OCI-LY3 (cell line): Measurements from ENCODE around the gene NKAIN4.

Experiments used
- EZH2phosphoT487 ChIP-seq: fragments of 200-600 bp; shearing (Covaris generic); IDR thresholded peaks from 2 replicates; pipeline ENCODE4 v1.6.1; 2018; ENCODE audit warnings: antibody characterized with exemption, mixed run types, low read depth
- TF ChIP-seq, protein P1 (sequence below): fragments of 200-600, 300-600 bp; sonication (generic); IDR thresholded peaks from 2 replicates; pipeline ENCODE4 v1.5.1; 2014; ENCODE audit warnings: antibody characterized with exemption, low read length, low read depth

DNA sequence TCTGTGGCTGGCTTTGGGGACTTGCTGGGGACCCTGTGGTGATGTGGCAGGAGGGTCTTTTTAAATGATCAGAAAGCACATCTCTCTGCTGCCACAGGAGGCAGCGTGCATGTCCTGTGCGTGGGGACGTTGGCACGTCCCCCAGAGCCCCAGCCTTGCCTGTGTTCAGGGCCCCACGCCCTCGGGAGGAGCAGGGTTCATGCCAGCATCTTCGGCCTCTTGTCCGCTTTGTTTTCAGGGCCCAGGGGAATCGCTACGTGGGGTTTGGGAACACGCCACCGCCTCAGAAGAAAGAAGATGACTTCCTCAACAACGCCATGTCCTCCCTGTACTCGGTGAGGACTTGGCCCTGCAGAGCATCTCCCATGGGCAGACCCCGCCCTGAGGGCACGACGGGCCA, 24.4 kb upstream of the NKAIN4 start:
- TF ChIP-seq, protein P1, sequence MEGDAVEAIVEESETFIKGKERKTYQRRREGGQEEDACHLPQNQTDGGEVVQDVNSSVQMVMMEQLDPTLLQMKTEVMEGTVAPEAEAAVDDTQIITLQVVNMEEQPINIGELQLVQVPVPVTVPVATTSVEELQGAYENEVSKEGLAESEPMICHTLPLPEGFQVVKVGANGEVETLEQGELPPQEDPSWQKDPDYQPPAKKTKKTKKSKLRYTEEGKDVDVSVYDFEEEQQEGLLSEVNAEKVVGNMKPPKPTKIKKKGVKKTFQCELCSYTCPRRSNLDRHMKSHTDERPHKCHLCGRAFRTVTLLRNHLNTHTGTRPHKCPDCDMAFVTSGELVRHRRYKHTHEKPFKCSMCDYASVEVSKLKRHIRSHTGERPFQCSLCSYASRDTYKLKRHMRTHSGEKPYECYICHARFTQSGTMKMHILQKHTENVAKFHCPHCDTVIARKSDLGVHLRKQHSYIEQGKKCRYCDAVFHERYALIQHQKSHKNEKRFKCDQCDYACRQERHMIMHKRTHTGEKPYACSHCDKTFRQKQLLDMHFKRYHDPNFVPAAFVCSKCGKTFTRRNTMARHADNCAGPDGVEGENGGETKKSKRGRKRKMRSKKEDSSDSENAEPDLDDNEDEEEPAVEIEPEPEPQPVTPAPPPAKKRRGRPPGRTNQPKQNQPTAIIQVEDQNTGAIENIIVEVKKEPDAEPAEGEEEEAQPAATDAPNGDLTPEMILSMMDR, result no peak
- TF ChIP-seq EZH2phosphoT487, result no peak
